Measurements from ENCODE around the gene CDC73.

DNA sequence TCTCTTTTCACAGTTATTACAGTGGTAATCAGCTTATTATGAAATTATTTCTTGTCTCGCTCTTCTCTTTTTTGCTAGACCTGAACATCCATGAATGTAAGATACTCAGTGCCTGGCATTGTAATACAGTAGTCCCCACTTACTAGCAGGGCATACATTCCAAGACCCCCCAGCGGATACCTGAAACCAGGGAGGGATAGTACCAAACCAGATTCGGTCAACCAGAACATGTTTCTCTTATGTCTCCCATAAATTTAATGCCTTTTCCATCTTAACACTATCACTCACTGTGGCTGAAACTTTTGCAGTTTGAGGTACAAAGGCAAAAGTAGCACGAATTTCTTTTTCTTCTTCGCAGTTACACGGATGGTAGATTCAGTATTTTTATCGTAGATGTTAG lies 89.2 kb downstream of the CDC73 start:
- no peak for TF ChIP-seq CEBPB (IDR thresholded peaks at IDR 0.05)
- TF ChIP-seq, protein P1, sequence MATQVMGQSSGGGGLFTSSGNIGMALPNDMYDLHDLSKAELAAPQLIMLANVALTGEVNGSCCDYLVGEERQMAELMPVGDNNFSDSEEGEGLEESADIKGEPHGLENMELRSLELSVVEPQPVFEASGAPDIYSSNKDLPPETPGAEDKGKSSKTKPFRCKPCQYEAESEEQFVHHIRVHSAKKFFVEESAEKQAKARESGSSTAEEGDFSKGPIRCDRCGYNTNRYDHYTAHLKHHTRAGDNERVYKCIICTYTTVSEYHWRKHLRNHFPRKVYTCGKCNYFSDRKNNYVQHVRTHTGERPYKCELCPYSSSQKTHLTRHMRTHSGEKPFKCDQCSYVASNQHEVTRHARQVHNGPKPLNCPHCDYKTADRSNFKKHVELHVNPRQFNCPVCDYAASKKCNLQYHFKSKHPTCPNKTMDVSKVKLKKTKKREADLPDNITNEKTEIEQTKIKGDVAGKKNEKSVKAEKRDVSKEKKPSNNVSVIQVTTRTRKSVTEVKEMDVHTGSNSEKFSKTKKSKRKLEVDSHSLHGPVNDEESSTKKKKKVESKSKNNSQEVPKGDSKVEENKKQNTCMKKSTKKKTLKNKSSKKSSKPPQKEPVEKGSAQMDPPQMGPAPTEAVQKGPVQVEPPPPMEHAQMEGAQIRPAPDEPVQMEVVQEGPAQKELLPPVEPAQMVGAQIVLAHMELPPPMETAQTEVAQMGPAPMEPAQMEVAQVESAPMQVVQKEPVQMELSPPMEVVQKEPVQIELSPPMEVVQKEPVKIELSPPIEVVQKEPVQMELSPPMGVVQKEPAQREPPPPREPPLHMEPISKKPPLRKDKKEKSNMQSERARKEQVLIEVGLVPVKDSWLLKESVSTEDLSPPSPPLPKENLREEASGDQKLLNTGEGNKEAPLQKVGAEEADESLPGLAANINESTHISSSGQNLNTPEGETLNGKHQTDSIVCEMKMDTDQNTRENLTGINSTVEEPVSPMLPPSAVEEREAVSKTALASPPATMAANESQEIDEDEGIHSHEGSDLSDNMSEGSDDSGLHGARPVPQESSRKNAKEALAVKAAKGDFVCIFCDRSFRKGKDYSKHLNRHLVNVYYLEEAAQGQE (IDR thresholded peaks at IDR 0.05; ENCODE audit: low read depth) = no peak
- no peak for TF ChIP-seq YY1 (IDR thresholded peaks at IDR 0.05; ENCODE audit: low read depth)
- TF ChIP-seq, protein P2, sequence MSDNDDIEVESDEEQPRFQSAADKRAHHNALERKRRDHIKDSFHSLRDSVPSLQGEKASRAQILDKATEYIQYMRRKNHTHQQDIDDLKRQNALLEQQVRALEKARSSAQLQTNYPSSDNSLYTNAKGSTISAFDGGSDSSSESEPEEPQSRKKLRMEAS (IDR thresholded peaks at IDR 0.05) = no peak
- no peak for TF ChIP-seq EP300 (IDR thresholded peaks at IDR 0.05; ENCODE audit: borderline replicate concordance)
- TF ChIP-seq ZBTB7A (IDR thresholded peaks at IDR 0.05; ENCODE audit: low read depth) = no peak
- TF ChIP-seq RAD21 (IDR thresholded peaks at IDR 0.05; ENCODE audit: low read depth) = no peak
- TF ChIP-seq, protein P3, sequence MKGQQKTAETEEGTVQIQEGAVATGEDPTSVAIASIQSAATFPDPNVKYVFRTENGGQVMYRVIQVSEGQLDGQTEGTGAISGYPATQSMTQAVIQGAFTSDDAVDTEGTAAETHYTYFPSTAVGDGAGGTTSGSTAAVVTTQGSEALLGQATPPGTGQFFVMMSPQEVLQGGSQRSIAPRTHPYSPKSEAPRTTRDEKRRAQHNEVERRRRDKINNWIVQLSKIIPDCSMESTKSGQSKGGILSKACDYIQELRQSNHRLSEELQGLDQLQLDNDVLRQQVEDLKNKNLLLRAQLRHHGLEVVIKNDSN (IDR thresholded peaks at IDR 0.05) = no peak
- TF ChIP-seq TAF1 (IDR thresholded peaks at IDR 0.05; ENCODE audit: low read depth) = no peak
- no peak for TF ChIP-seq FOXM1 (IDR thresholded peaks at IDR 0.05; ENCODE audit: borderline replicate concordance, low read depth)
- TF ChIP-seq NFIC (IDR thresholded peaks at IDR 0.05) = no peak
- no peak for TF ChIP-seq EGR1 (IDR thresholded peaks at IDR 0.05)

All from Ishikawa (cell line).